Heart left ventricle (tissue), 16 donors: ENCODE measurements around the gene SEPTIN1. TPM values are rescaled to one million over a fixed set of nuclear protein-coding genes. Genes with fewer than 3 reads are reported as not detected.

ENCODE experiments used
- ATAC-seq, 4 donors: fragments of 200-7000 bp; cut with Tn5 transposase; one replicate each; pipeline ENCODE4 v1.9.1; 2020 to 2022; ENCODE audit warnings: moderate library complexity in 4 of 4, mild to moderate bottlenecking in 3 of 4, moderate number of reproducible peaks in 1 of 4
- DNase-seq, 5 donors: peaks; one replicate each; pipeline ENCODE4 v3.0.0-alpha.2; 2020
- H3K27ac ChIP-seq, 12 donors: fragments of 200-600 bp; sonication (generic) in 4 of 12; one replicate each; pipeline versions ENCODE4 v1.5.0 to v1.8.0; 2016 to 2022; ENCODE audit warnings: mild to moderate bottlenecking in 2 of 12
- H3K27me3 ChIP-seq, 9 donors: fragments of 200-600 bp; sonication (generic) in 2 of 9; one replicate each; pipeline versions ENCODE4 v1.5.1 to v1.8.0; 2016 to 2022; ENCODE audit warnings: mild to moderate bottlenecking in 3 of 9
- H3K36me3 ChIP-seq, 9 donors: fragments of 200-600 bp; sonication (generic) in 2 of 9; one replicate each; pipeline versions ENCODE4 v1.5.0 to v1.8.0; 2018 to 2022; ENCODE audit warnings: mild to moderate bottlenecking in 2 of 9
- H3K4me1 ChIP-seq, 12 donors: fragments of 200-600 bp; sonication (generic) in 4 of 12; one replicate each; pipeline versions ENCODE4 v1.5.0 to v1.8.0; 2016 to 2022; ENCODE audit warnings: mild to moderate bottlenecking in 3 of 12
- H3K4me3 ChIP-seq, 12 donors: fragments of 200-600 bp; sonication (generic) in 4 of 12; one replicate each; pipeline versions ENCODE4 v1.5.0 to v1.8.0; 2017 to 2022; ENCODE audit warnings: mild to moderate bottlenecking in 9 of 12, moderate library complexity in 4 of 12
- H3K9me3 ChIP-seq, 12 donors: fragments of 200-600 bp; sonication (generic) in 4 of 12; one replicate each; pipeline versions ENCODE4 v1.5.0 to v1.8.0; 2016 to 2022; ENCODE audit warnings: mild to moderate bottlenecking in 1 of 12
- POLR2A ChIP-seq, 2 donors: fragments of 450-650 bp; IDR thresholded peaks; one replicate each; pipeline ENCODE4 v1.6.1; 2017; ENCODE audit warnings: antibody characterized with exemption in 2 of 2, mild to moderate bottlenecking in 2 of 2, moderate library complexity in 2 of 2
- WGBS, 4 donors: extraction: QIAGEN DNeasy Blood & Tissue Kit in 2 of 4; methylation state at CpG; one replicate each; pipeline versions ENCODE4 v1.1.5 to v1.1.7; 2013 to 2018; 5-methylcytosine and 5-hydroxymethylcytosine counted together
- intact Hi-C, 10 donors: fragments of 100-400 bp; cut with DNase I; formaldehyde crosslinking; loops; one replicate each; pipeline versions ENCODE4 v1.11.1 to v1.14.2; 2022
- long read RNA-seq, 3 donors: library from polyadenylated mRNA; unstranded; transcript quantifications; one replicate each; pipeline ENCODE4 v2.0.0, GENCODE V29; 2020 to 2021
- polyA plus RNA-seq, 2 donors: library from polyadenylated mRNA; stranded (reverse); fragments of 200-250 nt; gene quantifications; one replicate each; pipeline ENCODE4 v1.2.3, GENCODE V29; 2013
- total RNA-seq, 9 donors: library from RNA; depleted of rRNA in 2 of 9; stranded (reverse); fragments of >200 nt in 2 of 9; fragmentation: NEBNext Ultra II Directional in 3 of 9; extraction: Animal tissue kit (Norgen Biotek cat#: 25700) in 3 of 9; gene quantifications; one replicate each; pipeline versions ENCODE4 v1.1.0 to v1.2.4, GENCODE V29; 2016 to 2023
- TF ChIP-seq, protein P1 (sequence below), 12 donors: fragments of 200-600 bp; sonication (generic) in 4 of 12; IDR thresholded peaks; one replicate each; pipeline versions ENCODE4 v1.5.0 to v1.8.0; 2018 to 2022; ENCODE audit warnings: antibody characterized with exemption in 12 of 12, mild to moderate bottlenecking in 5 of 12
- donor health status: ischemic (EF 13 %, LVEDD 7.1; RV severe dilation, severe dysfunction).
- donor health status: healthy with polysubstance abuse.
- donor health status: DM: no; HTN: yes; CAD: no.
- donor health status: DM: no; HTN: no; CAD: no.
- donor health status: ischemic (EF 25% LVEDD 6.9; RV normal size, moderate dysfunction).
- donor health status: ischemic (EF 25% LVEDD 5.7; RV mildly dilated, moderate dysfunction).
- donor health status: healthy.
- donor health status: DM: yes; HTN: yes; CAD: no.
- donor health status: ischemic (EF 35%, LVEDD 5.7; RV mildly dilated, moderate dysfunction).
- donor health status: nonischemic (EF 11% LVEDD 7.7; RV severe dilation, severe dysfunction).
- donor health status: DM: yes; HTN: yes; CAD: no.
- donor health status: PGD.
- donor health status: ischemic (EF 29% LVEDD 5.4; RV normal size, mild dysfunction).
- donor health status: nonischemic (EF 23%, LVEDD 6.1; RV moderate dilation, normal function).

Gene SEPTIN1, protein sequence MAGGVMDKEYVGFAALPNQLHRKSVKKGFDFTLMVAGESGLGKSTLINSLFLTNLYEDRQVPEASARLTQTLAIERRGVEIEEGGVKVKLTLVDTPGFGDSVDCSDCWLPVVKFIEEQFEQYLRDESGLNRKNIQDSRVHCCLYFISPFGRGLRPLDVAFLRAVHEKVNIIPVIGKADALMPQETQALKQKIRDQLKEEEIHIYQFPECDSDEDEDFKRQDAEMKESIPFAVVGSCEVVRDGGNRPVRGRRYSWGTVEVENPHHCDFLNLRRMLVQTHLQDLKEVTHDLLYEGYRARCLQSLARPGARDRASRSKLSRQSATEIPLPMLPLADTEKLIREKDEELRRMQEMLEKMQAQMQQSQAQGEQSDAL
- total RNA-seq (1 to 10 TPM in 6 of 9 donors, under 1 TPM in 2, not detected in 1; 0.67 to 9.2 (median 1.5) TPM), polyA plus RNA-seq (1 to 10 TPM in 1 of 2 donors, under 1 TPM in 1; 0.44 to 2.4 TPM)
- long read RNA-seq, donor 1, partial matches to known transcripts = 2 of 3 reads
- long read RNA-seq, donor 1, other reads (novel, unspliced or antisense) = 1 of 3 reads
- long read RNA-seq, donor 2 = 0 reads
- long read RNA-seq, donor 3, partial matches to known transcripts = 0 of 1 reads
- long read RNA-seq, donor 3, other reads (novel, unspliced or antisense) = 1 of 1 reads

DNA sequence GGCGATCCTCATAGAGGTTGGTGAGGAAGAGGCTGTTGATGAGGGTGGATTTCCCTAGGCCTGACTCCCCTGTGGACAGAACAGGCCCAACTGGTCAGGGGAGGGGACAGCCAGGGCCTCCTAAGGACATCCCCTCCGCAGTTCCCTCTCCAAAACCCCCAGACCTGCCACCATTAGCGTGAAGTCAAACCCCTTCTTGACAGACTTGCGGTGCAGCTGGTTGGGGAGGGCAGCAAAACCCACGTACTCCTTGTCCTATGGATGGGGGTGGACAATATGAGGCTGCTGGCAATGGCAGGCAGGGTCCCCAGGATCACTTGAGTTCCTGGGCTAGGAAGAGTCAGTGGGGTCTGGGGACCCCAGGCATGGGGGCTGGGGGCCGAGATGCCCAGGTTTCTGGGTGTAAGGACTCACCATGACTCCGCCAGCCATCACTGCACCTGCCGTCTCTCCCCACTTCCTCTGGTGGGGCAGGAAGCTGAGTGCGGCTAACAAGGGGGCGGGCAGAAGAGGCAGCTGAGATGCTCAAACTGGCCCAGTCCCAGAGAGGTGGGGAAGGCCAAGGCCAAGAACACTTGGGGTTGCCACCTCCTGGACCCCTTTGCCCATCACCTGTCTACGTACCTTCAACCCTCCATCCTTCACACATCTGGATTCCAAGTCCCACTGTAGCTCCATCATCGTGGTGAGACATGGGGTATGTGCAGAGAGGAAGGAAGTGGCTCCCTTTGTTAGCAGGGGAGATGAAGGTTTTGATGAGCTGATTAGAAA is at the start of gene SEPTIN1:
SEPTIN1 (minus strand) TSS at position 451 of the 771 bp plus-strand sequence; CDS start at position 432, 19 bp downstream.
- DNase-seq = peak in 1 of 5 donors; percentile 23
- no peak for ATAC-seq
- peaks cover 0 to 40% (median 10%) of the 10 kb centered on the region in 12 donors for H3K4me1 ChIP-seq
- H3K4me3 ChIP-seq = peak within 1 kb of the TSS in 2 of 12 donors; percentile 10 to 54
- WGBS, 4 donors = 58 to 76% (median 61%) methylated on average over 12 of the region's 12 CpGs
- no peaks in the 10 kb centered on the region for H3K27me3 ChIP-seq
- no peaks in the 10 kb centered on the region for H3K36me3 ChIP-seq
- intact Hi-C loops = no loop called here
- peak within 1 kb of the TSS in 1 of 12 donors; percentile 76 for H3K27ac ChIP-seq
- TF ChIP-seq POLR2A (IDR thresholded peaks at IDR 0.05) = no peak
- TF ChIP-seq, protein P1, sequence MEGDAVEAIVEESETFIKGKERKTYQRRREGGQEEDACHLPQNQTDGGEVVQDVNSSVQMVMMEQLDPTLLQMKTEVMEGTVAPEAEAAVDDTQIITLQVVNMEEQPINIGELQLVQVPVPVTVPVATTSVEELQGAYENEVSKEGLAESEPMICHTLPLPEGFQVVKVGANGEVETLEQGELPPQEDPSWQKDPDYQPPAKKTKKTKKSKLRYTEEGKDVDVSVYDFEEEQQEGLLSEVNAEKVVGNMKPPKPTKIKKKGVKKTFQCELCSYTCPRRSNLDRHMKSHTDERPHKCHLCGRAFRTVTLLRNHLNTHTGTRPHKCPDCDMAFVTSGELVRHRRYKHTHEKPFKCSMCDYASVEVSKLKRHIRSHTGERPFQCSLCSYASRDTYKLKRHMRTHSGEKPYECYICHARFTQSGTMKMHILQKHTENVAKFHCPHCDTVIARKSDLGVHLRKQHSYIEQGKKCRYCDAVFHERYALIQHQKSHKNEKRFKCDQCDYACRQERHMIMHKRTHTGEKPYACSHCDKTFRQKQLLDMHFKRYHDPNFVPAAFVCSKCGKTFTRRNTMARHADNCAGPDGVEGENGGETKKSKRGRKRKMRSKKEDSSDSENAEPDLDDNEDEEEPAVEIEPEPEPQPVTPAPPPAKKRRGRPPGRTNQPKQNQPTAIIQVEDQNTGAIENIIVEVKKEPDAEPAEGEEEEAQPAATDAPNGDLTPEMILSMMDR (IDR thresholded peaks at IDR 0.05) = no peak
- H3K9me3 ChIP-seq = no peaks in the 10 kb centered on the region

DNA sequence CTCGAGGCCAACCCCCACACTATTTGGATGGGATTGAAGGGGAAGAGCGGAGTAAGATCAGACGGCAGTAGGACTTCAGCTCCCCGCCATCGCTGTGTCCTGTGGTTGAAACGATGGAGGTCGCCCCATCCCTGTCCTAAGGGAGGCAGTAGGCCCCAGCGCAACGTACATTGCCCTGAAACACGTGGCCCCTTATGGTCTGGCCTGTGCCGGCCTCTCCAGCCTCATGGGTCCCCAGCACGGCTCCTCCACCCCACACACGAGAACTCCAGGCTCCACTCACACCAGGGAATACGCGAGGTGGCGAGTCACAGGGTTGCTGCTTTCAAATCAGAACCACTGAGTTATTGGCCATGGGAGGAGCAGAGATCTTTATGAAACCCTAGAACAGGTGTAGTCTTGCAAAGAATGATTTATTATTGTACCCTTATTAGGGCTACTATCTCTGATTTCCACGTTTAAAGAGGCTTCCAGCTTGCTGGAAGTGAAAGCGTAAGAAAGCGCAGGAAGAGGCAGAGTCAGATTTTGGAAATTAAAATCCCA is 48.1 kb upstream of the SEPTIN1 start:
- peak; percentile 9 to 23 (median 18) for ATAC-seq
- 49 to 58% (median 54%) methylated on average over 19 of the region's 19 CpGs for WGBS, 4 donors
- Histone ChIP-seq H3K27me3 (no peaks in the 10 kb centered on the region), H3K27ac (peak overlapping the region in 11 of 12 donors; percentile 24 to 79 (median 69)), H3K9me3 (no peaks in the 10 kb centered on the region), H3K4me1 (peaks cover 0 to 22% (median 13%) of the 10 kb centered on the region in 12 donors), H3K4me3 (peak overlapping the region; percentile 12 to 88 (median 71)), H3K36me3 (peaks cover 0 to 13% (median 9%) of the 10 kb centered on the region in 9 donors)
- no peak for TF ChIP-seq POLR2A (IDR thresholded peaks at IDR 0.05)
- TF ChIP-seq, protein P1 (IDR thresholded peaks at IDR 0.05) = peak in 7 of 12 donors; percentile 1 to 51 (median 17)
- peak in 2 of 5 donors; percentile 23 to 36 for DNase-seq
- intact Hi-C loops = loop anchor here in 6 of 10 donors (1.0 to 10.0 kb wide), 6 partner anchors 15 to 202 kb away; partner anchors contain the start of genes SEPHS2 (in 2 of the 6), ZNF747 (in 1 of the 6) and ZNF768 (in 1 of the 6)

DNA sequence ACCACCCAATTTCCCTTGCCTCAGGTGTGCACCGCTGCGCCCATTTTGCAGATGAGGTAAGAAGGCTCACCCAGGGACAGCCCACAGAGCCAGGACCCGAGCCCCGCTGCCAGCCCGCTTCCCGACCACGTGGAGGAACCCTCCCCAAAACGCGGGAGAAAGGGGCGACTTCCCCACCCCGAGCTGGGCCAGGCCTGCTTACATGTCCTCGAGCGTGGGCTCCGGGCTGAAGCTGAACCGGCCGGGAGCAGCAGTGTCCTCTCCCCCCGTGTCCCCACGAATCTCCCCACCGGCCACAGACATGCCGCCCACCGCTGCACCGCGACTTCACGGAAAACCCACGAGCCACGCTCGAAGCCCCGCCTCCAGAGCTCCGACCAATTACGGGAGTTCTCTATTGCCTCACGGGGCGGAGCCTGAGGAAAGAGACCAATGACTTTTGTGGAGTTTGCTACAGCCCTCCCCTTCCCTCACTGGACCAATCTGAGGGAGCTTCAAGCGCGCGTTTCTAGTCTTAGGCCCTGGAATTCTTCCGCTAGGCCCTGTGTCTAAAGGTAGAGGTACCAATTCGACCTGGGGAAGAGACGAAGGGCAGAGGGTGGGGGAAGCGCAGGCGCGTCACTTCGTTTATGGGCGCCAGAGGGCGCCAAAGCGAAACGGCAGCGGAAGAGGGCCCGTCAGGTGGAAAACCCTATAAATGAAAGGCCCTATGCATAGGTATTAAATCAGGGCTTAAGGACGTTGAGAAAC is 47.5 kb upstream of the SEPTIN1 start, which contains the start of gene DCTPP1:
DCTPP1 (minus strand) TSS at position 353 of the 750 bp plus-strand sequence; CDS start at position 303, 50 bp downstream.
- DNase-seq (peak; percentile 94 to 98 (median 95)), ATAC-seq (peak; percentile 99)
- H3K27me3 ChIP-seq = no peaks in the 10 kb centered on the region
- peaks cover 0 to 19% (median 9%) of the 10 kb centered on the region in 9 donors for H3K36me3 ChIP-seq
- H3K4me3 ChIP-seq = peak within 1 kb of the TSS; percentile 30 to 88 (median 71)
- H3K27ac ChIP-seq = peak within 1 kb of the TSS in 11 of 12 donors; percentile 36 to 79 (median 73)
- no peaks in the 10 kb centered on the region for H3K9me3 ChIP-seq
- peaks cover 0 to 22% (median 13%) of the 10 kb centered on the region in 12 donors for H3K4me1 ChIP-seq
- intact Hi-C loops = loop anchor here in 7 of 10 donors (1.0 to 10.0 kb wide), 6 partner anchors 15 to 202 kb away; partner anchors contain the start of genes SEPHS2 (in 2 of the 7), ZNF747 (in 1 of the 7) and ZNF768 (in 1 of the 7)
- WGBS, 4 donors = 0 to 1% (median 1%) methylated on average over 39 to 49 of the region's 49 CpGs
- peak in 1 of 2 donors; percentile 46 for TF ChIP-seq POLR2A (IDR thresholded peaks at IDR 0.05)
- TF ChIP-seq, protein P1 (IDR thresholded peaks at IDR 0.05) = peak; percentile 53 to 84 (median 72)
